Esophagus squamous epithelium (tissue), 5 donors: ENCODE measurements around the gene TNRC6B. TPM values are rescaled to one million over a fixed set of nuclear protein-coding genes. Genes with fewer than 3 reads are reported as not detected.
"Not testable (repeated sequence)": the region's sequence is repeated elsewhere in the genome, so short reads cannot be mapped to it uniquely, and the experiment has no call there.

ENCODE experiments used
- DNase-seq: peaks from one replicate; lab custom pipeline; 2025; lab: John Stamatoyannopoulos, UW
- H3K27ac ChIP-seq, 4 donors: fragments of 200-600 bp; sonication (generic); one replicate each; pipeline ENCODE4 v1.5.1; 2016 to 2019; ENCODE audit warnings: mild to moderate bottlenecking in 1 of 4
- H3K27me3 ChIP-seq, 4 donors: fragments of 200-600 bp; sonication (generic); 1 replicate in 3 of 4; 2 replicates in 1 of 4; pipeline versions ENCODE4 v1.5.1 to v1.6.0; 2017 to 2021; ENCODE audit warnings: antibody characterized with exemption in 1 of 4
- H3K36me3 ChIP-seq, 3 donors: fragments of 200-600 bp; sonication (generic); one replicate each; pipeline ENCODE4 v1.5.1; 2016 to 2019
- H3K4me1 ChIP-seq, 3 donors: fragments of 200-600 bp; sonication (generic); one replicate each; pipeline ENCODE4 v1.5.1; 2017 to 2019
- H3K4me3 ChIP-seq, 4 donors: fragments of 200-600 bp; sonication (generic); 1 replicate in 3 of 4; 2 replicates in 1 of 4; pipeline ENCODE4 v1.5.1; 2016 to 2019; ENCODE audit warnings: mild to moderate bottlenecking in 2 of 4, moderate library complexity in 1 of 4
- H3K9me3 ChIP-seq, 3 donors: fragments of 200-600 bp; sonication (generic); one replicate each; pipeline ENCODE4 v1.5.1; 2016 to 2019
- POLR2A ChIP-seq, 4 donors: fragments of 450-650 bp; IDR thresholded peaks; one replicate each; pipeline ENCODE4 v1.6.1; 2017; ENCODE audit warnings: antibody characterized with exemption in 4 of 4, mild to moderate bottlenecking in 4 of 4, moderate library complexity in 3 of 4
- WGBS, 2 donors: methylation state at CpG; one replicate each; pipeline ENCODE4 v1.1.5; 2018; 5-methylcytosine and 5-hydroxymethylcytosine counted together
- intact Hi-C: fragments of 100-400 bp; cut with DNase I; formaldehyde crosslinking; loops from one replicate; pipeline ENCODE4 v1.15.0; 2022
- total RNA-seq, 4 donors: library from RNA; depleted of rRNA; stranded (reverse); fragments of >200 nt; gene quantifications; one replicate each; pipeline ENCODE4 v1.1.0, GENCODE V29; 2016
- TF ChIP-seq, protein P1 (sequence below), 6 experiments: fragments of 450-650 bp in 4 of 6; fragments of 200-600 bp in 2 of 6; sonication (generic) in 2 of 6; IDR thresholded peaks; one replicate each; pipeline ENCODE4 v1.5.1; 2016 to 2019; ENCODE audit warnings: antibody characterized with exemption in 6 of 6, mild to moderate bottlenecking in 4 of 6, moderate library complexity in 4 of 6
- donor health status: DM: yes; HTN: yes; CAD: no.

TNRC6B gene
- total RNA-seq, 4 donors from 2014 or later: 20.7 to 36.5 (median 26.9) TPM

DNA sequence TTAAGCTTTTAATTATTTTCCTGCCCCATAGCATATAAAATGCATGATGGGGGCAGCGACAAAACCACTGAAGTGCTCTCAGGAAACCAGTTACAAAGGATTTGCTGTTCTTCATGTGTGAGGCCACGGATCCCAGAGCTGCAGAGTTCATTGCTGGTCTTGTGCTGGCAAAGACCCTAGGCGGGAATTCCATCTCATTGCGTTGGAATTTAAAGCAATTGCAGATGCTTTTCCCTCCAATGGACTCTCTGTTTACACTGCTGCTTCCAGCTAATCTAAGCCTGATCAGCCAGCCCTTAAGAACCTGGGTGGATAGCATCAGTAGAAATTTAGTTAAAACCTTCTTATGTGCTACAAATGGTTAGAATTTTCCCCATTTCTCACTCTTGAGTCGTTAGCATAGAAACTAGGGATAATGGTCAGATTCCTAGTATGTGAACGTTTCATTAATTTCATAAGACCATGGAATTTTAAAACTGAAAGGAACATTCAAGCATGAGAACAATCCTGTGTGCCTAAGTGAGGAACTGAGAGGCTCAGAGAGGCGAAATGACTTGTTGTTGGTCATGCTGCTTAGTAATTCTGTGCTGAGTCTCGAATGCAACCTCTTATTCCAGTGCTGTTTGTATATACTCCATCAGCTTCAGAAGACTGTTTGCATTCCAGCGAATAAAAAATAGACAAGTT is 132.5 kb downstream of the TNRC6B start:
- 64 to 70% methylated on average over 9 of the region's 9 CpGs for WGBS, 2 donors
- no peak for DNase-seq
- H3K27ac ChIP-seq: peak overlapping the region in 3 of 4 donors; percentile 27 to 77 (median 71)
- H3K4me3 ChIP-seq: peak overlapping the region in 1 of 4 donors; percentile 33
- H3K9me3 ChIP-seq: no peaks in the 10 kb centered on the region
- no peak for TF ChIP-seq POLR2A (IDR thresholded peaks at IDR 0.05)
- TF ChIP-seq, protein P1, sequence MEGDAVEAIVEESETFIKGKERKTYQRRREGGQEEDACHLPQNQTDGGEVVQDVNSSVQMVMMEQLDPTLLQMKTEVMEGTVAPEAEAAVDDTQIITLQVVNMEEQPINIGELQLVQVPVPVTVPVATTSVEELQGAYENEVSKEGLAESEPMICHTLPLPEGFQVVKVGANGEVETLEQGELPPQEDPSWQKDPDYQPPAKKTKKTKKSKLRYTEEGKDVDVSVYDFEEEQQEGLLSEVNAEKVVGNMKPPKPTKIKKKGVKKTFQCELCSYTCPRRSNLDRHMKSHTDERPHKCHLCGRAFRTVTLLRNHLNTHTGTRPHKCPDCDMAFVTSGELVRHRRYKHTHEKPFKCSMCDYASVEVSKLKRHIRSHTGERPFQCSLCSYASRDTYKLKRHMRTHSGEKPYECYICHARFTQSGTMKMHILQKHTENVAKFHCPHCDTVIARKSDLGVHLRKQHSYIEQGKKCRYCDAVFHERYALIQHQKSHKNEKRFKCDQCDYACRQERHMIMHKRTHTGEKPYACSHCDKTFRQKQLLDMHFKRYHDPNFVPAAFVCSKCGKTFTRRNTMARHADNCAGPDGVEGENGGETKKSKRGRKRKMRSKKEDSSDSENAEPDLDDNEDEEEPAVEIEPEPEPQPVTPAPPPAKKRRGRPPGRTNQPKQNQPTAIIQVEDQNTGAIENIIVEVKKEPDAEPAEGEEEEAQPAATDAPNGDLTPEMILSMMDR (IDR thresholded peaks at IDR 0.05): no peak
- intact Hi-C loops: no loop called here
- no peaks in the 10 kb centered on the region for H3K27me3 ChIP-seq
- H3K36me3 ChIP-seq: peaks cover 11 to 100% (median 21%) of the 10 kb centered on the region in 3 donors
- peaks cover 0 to 21% (median 3%) of the 10 kb centered on the region in 3 donors for H3K4me1 ChIP-seq

DNA sequence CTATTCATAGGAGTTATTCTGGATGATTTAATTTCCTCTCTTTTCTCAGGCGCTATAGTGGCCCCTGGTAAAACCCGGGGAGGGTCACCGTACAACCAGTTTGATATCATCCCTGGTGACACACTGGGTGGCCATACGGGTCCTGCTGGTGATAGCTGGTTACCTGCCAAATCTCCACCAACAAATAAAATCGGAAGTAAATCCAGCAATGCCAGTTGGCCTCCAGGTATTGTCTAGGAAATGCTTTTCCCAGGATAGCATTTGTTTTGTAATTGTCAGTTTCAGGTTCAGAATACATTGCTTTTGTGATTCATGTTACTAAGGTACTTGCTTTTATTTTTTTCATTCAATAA is 133.0 kb downstream of the TNRC6B start:
- H3K36me3 ChIP-seq: peaks cover 13 to 100% (median 26%) of the 10 kb centered on the region in 3 donors
- peak overlapping the region in 1 of 4 donors; percentile 33 for H3K4me3 ChIP-seq
- H3K4me1 ChIP-seq: peaks cover 0 to 21% (median 3%) of the 10 kb centered on the region in 3 donors
- H3K27me3 ChIP-seq: no peaks in the 10 kb centered on the region
- DNase-seq: no peak
- intact Hi-C loops: no loop called here
- H3K27ac ChIP-seq: peak overlapping the region in 3 of 4 donors; percentile 27 to 77 (median 71)
- 50 to 59% methylated on average over 5 of the region's 5 CpGs for WGBS, 2 donors
- TF ChIP-seq, protein P1 (IDR thresholded peaks at IDR 0.05): no peak
- TF ChIP-seq POLR2A (IDR thresholded peaks at IDR 0.05): no peak
- H3K9me3 ChIP-seq: no peaks in the 10 kb centered on the region

DNA sequence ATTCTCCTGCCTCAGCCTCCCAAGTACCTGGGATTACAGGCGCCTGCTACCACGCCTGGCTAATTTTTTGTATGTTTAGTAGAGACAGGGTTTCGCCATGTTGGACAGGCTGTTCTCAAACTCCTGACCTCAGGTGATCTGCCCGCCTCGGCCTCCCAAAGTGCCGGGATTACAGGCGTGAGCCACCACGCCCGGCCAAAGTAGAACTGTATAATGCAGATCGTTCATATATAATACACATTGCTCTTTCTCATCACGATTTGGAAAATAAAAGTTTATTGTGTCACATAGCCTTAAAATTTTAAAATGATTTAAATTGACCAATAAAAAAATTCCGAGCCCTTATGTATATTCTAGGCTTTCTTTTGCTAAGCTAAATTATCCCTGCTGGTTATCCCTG is 133.9 kb downstream of the TNRC6B start:
- 94 to 95% methylated on average over 12 of the region's 12 CpGs for WGBS, 2 donors
- H3K36me3 ChIP-seq: peaks cover 17 to 100% (median 34%) of the 10 kb centered on the region in 3 donors
- H3K27ac ChIP-seq: peak overlapping the region in 1 of 4 donors; percentile 10
- intact Hi-C loops, DNase-seq, H3K9me3 ChIP-seq, H3K27me3 ChIP-seq, H3K4me3 ChIP-seq: not testable (repeated sequence)
- peaks cover 0 to 21% (median 3%) of the 10 kb centered on the region in 3 donors for H3K4me1 ChIP-seq

DNA sequence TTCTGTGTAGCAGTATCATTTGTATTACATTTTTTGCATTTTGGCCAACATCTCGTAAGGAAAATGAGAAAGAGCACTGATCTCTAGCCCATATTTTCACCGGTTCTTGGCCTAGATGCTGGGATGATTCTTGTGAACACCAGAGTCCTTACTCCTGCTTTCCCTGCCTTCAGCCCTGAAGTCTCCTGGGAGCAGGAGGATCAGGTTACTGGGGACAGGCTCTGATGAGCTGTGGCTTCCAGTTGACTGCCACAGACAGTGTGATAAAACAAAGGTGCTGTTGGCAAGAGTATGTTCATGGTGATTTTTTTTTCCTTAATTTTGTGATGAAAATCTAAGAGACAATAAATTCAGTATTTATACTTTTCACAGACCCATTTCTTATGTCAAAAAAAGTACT is 134.3 kb downstream of the TNRC6B start:
- DNase-seq: no peak
- intact Hi-C loops: no loop called here
- no peaks in the 10 kb centered on the region for H3K27me3 ChIP-seq
- peak overlapping the region in 1 of 4 donors; percentile 10 for H3K27ac ChIP-seq
- peaks cover 0 to 21% (median 3%) of the 10 kb centered on the region in 3 donors for H3K4me1 ChIP-seq
- TF ChIP-seq, protein P1 (IDR thresholded peaks at IDR 0.05): no peak
- TF ChIP-seq POLR2A (IDR thresholded peaks at IDR 0.05): no peak
- H3K4me3 ChIP-seq: no peak overlapping the region
- H3K9me3 ChIP-seq: no peaks in the 10 kb centered on the region
- H3K36me3 ChIP-seq: peaks cover 17 to 100% (median 37%) of the 10 kb centered on the region in 3 donors
- WGBS, 2 donors: 89 to 92% methylated on average over 2 of the region's 2 CpGs

DNA sequence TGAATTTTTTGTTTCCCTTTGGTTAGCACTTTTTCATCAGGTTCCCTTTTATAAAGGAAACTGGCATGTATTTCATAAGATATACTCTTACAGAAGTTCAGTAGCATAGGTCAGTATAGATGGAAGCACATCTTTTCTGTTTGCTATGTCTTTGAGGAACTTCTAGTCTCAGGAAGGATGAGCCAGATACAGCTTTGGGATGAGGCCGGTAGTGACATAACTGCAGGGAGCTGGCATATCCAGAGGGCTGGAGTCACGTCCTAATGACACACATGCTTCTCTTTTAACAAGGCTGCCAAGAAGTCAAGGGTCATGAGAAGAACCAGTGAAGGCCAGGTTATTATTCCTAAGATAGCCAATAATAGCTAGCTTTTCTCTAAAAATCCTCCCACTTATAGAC is 135.3 kb downstream of the TNRC6B start:
- Histone ChIP-seq H3K9me3 (no peaks in the 10 kb centered on the region), H3K27me3 (no peaks in the 10 kb centered on the region), H3K4me3 (no peak overlapping the region), H3K27ac (no peak overlapping the region), H3K4me1 (peaks cover 0 to 21% (median 3%) of the 10 kb centered on the region in 3 donors), H3K36me3 (peaks cover 8 to 100% (median 43%) of the 10 kb centered on the region in 3 donors)
- TF ChIP-seq POLR2A (IDR thresholded peaks at IDR 0.05): no peak
- TF ChIP-seq, protein P1 (IDR thresholded peaks at IDR 0.05): no peak
- intact Hi-C loops: no loop called here
- 70 to 94% methylated on average over 2 of the region's 2 CpGs for WGBS, 2 donors
- no peak for DNase-seq
